Liver (tissue), 9 donors: ENCODE data around the gene SORCS2. TPM values are rescaled to one million over a fixed set of nuclear protein-coding genes. Genes with fewer than 3 reads are reported as not detected.

ENCODE experiments used
- DNase-seq: peaks from one replicate; pipeline ENCODE4 v3.0.0-alpha.2; 2017; ENCODE audit warnings: low spot score
- H3K27ac ChIP-seq, 2 donors: one replicate each; pipeline ENCODE4 v1.7.0; 2013; ENCODE audit warnings: inconsistent platforms in 2 of 2, low read length in 2 of 2, control low read depth in 1 of 2, low read depth in 1 of 2, mild to moderate bottlenecking in 1 of 2
- H3K27me3 ChIP-seq, 4 donors: one replicate each; pipeline versions ENCODE4 v1.6.1 to v1.7.0; 2013; ENCODE audit warnings: low read length in 3 of 4, inconsistent platforms in 1 of 4, mild to moderate bottlenecking in 1 of 4, moderate library complexity in 1 of 4; ENCODE audit not compliant: control insufficient read depth in 4 of 4, insufficient read depth in 4 of 4
- H3K36me3 ChIP-seq, 4 donors: one replicate each; pipeline versions ENCODE4 v1.6.1 to v1.7.0; 2013; ENCODE audit warnings: low read length in 3 of 4, mild to moderate bottlenecking in 3 of 4, low read depth in 1 of 4, moderate library complexity in 1 of 4; ENCODE audit not compliant: control insufficient read depth in 4 of 4, insufficient read depth in 3 of 4
- H3K4me1 ChIP-seq, 4 donors: one replicate each; pipeline versions ENCODE4 v1.6.1 to v1.7.0; 2013; ENCODE audit warnings: low read length in 3 of 4, mild to moderate bottlenecking in 3 of 4, moderate library complexity in 1 of 4; ENCODE audit not compliant: control insufficient read depth in 4 of 4, insufficient read depth in 4 of 4
- H3K4me3 ChIP-seq, 3 donors: one replicate each; pipeline versions ENCODE4 v1.6.1 to v1.7.0; 2013; ENCODE audit warnings: low read length in 3 of 3, control low read depth in 1 of 3, low read depth in 1 of 3, mild to moderate bottlenecking in 1 of 3
- H3K9ac ChIP-seq, 2 donors: one replicate each; pipeline ENCODE4 v1.7.0; 2013; ENCODE audit warnings: low read length in 2 of 2, mild to moderate bottlenecking in 2 of 2, moderate library complexity in 2 of 2, control low read depth in 1 of 2, low read depth in 1 of 2
- H3K9me3 ChIP-seq, 4 donors: one replicate each; pipeline versions ENCODE4 v1.6.1 to v1.7.0; 2013; ENCODE audit warnings: low read length in 3 of 4; ENCODE audit not compliant: control insufficient read depth in 4 of 4
- ATF3 ChIP-seq: IDR thresholded peaks from 2 replicates; pipeline ENCODE4 v1.6.1; 2016; ENCODE audit warnings: antibody characterized with exemption
- CTCF ChIP-seq: fragments of 150-350 bp; IDR thresholded peaks from 2 replicates; pipeline ENCODE4 v1.5.1; 2017; ENCODE audit warnings: improper control_type of control experiment, low read depth, low read length; ENCODE audit not compliant: missing input control
- EGR1 ChIP-seq, 2 donors: IDR thresholded peaks; 2 replicates each; pipeline ENCODE4 v1.6.1; 2016 to 2018; ENCODE audit warnings: antibody characterized with exemption in 2 of 2, low read depth in 2 of 2
- FOXA1 ChIP-seq: IDR thresholded peaks from 2 replicates; pipeline ENCODE4 v1.6.1; 2016; ENCODE audit warnings: antibody characterized with exemption
- FOXA2 ChIP-seq: IDR thresholded peaks from 2 replicates; pipeline ENCODE4 v1.6.1; 2016; ENCODE audit warnings: antibody characterized with exemption
- GABPA ChIP-seq, 2 donors: IDR thresholded peaks in 1 of 2; conservative IDR thresholded peaks in 1 of 2; 2 replicates each; pipeline ENCODE4 v1.6.1; 2016; ENCODE audit warnings: antibody characterized with exemption in 2 of 2, mild to moderate bottlenecking in 1 of 2, moderate library complexity in 1 of 2
- HNF4A ChIP-seq, 2 donors: conservative IDR thresholded peaks; 2 replicates each; pipeline ENCODE4 v1.6.1; 2016; ENCODE audit warnings: antibody characterized with exemption in 2 of 2, mild to moderate bottlenecking in 2 of 2
- HNF4G ChIP-seq: IDR thresholded peaks from 2 replicates; pipeline ENCODE4 v1.6.1; 2016; ENCODE audit warnings: antibody characterized with exemption
- JUND ChIP-seq, 2 donors: IDR thresholded peaks; 2 replicates each; pipeline ENCODE4 v1.6.1; 2016; ENCODE audit warnings: antibody characterized with exemption in 2 of 2
- NR2F2 ChIP-seq: IDR thresholded peaks from 2 replicates; pipeline ENCODE4 v1.6.1; 2016; ENCODE audit warnings: antibody characterized with exemption
- RAD21 ChIP-seq, 2 donors: IDR thresholded peaks; 2 replicates each; pipeline ENCODE4 v1.6.1; 2016; ENCODE audit warnings: antibody characterized with exemption in 2 of 2, mild to moderate bottlenecking in 2 of 2
- REST ChIP-seq: IDR thresholded peaks from 2 replicates; pipeline ENCODE4 v1.6.1; 2016; ENCODE audit warnings: antibody characterized with exemption, mild to moderate bottlenecking
- RXRA ChIP-seq, 2 donors: IDR thresholded peaks; 2 replicates each; pipeline ENCODE4 v1.6.1; 2017 to 2018; ENCODE audit warnings: antibody characterized with exemption in 2 of 2, mild to moderate bottlenecking in 1 of 2
- SP1 ChIP-seq: IDR thresholded peaks from 2 replicates; pipeline ENCODE4 v1.6.1; 2018; ENCODE audit warnings: antibody characterized with exemption, mild to moderate bottlenecking
- TAF1 ChIP-seq: conservative IDR thresholded peaks from 2 replicates; pipeline ENCODE4 v1.6.1; 2016; ENCODE audit warnings: antibody characterized with exemption, mild to moderate bottlenecking
- YY1 ChIP-seq: IDR thresholded peaks from 2 replicates; pipeline ENCODE4 v1.6.1; 2016; ENCODE audit warnings: antibody characterized with exemption, mild to moderate bottlenecking
- ZBTB33 ChIP-seq: IDR thresholded peaks from 2 replicates; pipeline ENCODE4 v1.6.1; 2016; ENCODE audit warnings: antibody characterized with exemption
- WGBS: extraction: QIAGEN DNeasy Blood & Tissue Kit; methylation state at CpG from one replicate; pipeline ENCODE4 v1.1.7; 2013; 5-methylcytosine and 5-hydroxymethylcytosine counted together
- polyA plus RNA-seq, 2 donors: library from polyadenylated mRNA; stranded (reverse) in 1 of 2; unstranded in 1 of 2; fragments of 200-250 nt in 1 of 2; fragments of >200 nt in 1 of 2; fragmentation: Nextera tagmentation in 1 of 2; extraction: Ambion mirVana in 1 of 2; gene quantifications; one replicate each; pipeline versions ENCODE4 v1.2.1 to v1.2.3, GENCODE V29; 2013 to 2015
- total RNA-seq, 2 donors: library from RNA; depleted of rRNA; stranded (reverse); fragments of >200 nt; gene quantifications; one replicate each; pipeline ENCODE4 v1.2.3, GENCODE V29; 2014
- donor health status: healthy.
- donor health status: healthy.
- donor health status: healthy.
- donor health status: healthy.
- donor health status: healthy.

Gene SORCS2
- total and polyA plus RNA-seq, 4 donors, result 0.10 to 1.4 (median 0.92) TPM

GRCh38 chr4:7714176-7714575 is 521.8 kb downstream of the SORCS2 start:
- Histone ChIP-seq H3K4me1 (no peaks in the 10 kb centered on the region), H3K27ac (no peak overlapping the region), H3K36me3 (no peaks in the 10 kb centered on the region), H3K9me3 (peaks cover 0 to 5% (median 2%) of the 10 kb centered on the region in 4 donors), H3K27me3 (no peaks in the 10 kb centered on the region), H3K4me3 (no peak overlapping the region), H3K9ac (no peak overlapping the region)
- TF ChIP-seq ZBTB33 (no peak), NR2F2 (no peak), YY1 (no peak)
- WGBS, result 97% methylated on average over 20 of the region's 20 CpGs
- no peak for DNase-seq

- H3K9me3 ChIP-seq, result peaks cover 0 to 5% (median 2%) of the 10 kb centered on the region in 4 donors
- no peak overlapping the region for H3K9ac ChIP-seq
- H3K4me1 ChIP-seq, result peaks cover 0 to 3% (median 0%) of the 10 kb centered on the region in 4 donors
- no peak overlapping the region for H3K4me3 ChIP-seq
- DNase-seq, result no peak
- WGBS, result 98% methylated on average over 1 of the region's 1 CpG
- no peak overlapping the region for H3K27ac ChIP-seq
- TF ChIP-seq HNF4G (no peak), TAF1 (no peak), HNF4A (conservative IDR thresholded peaks at IDR 0.05) (no peak), FOXA1 (no peak), REST (no peak), FOXA2 (no peak), GABPA (IDR thresholded peaks at IDR 0.05 in 1 of 2, conservative IDR thresholded peaks at IDR 0.05 in 1 of 2) (no peak), NR2F2 (no peak), CTCF (no peak), ZBTB33 (no peak), RXRA (IDR thresholded peaks at IDR 0.05) (no peak), SP1 (no peak), RAD21 (IDR thresholded peaks at IDR 0.05) (no peak), EGR1 (IDR thresholded peaks at IDR 0.05; ENCODE audit: low read depth in 2 of 2) (no peak), ATF3 (no peak), JUND (IDR thresholded peaks at IDR 0.05) (no peak), YY1 (no peak)
- no peaks in the 10 kb centered on the region for H3K36me3 ChIP-seq
- no peaks in the 10 kb centered on the region for H3K27me3 ChIP-seq
These were observed 522.4 kb downstream of the SORCS2 start for GRCh38 chr4:7714738-7715137.
